Keratinocyte (primary cell): ENCODE data around the gene PANK1. TPM values are rescaled to one million over a fixed set of nuclear protein-coding genes. Genes with fewer than 3 reads are reported as not detected.

ENCODE experiments used
- DNase-seq: peaks from one replicate; pipeline ENCODE4 v3.0.0-alpha.2; 2011; ENCODE audit warnings: low read depth, missing footprints, low spot score
- FAIRE-seq: peaks from 2 replicates; lab custom pipeline; 2011; peaks lifted over from hg19 to GRCh38; lab: Jason Lieb, UNC
- H2AFZ ChIP-seq: 2 replicates; pipeline ENCODE4 v1.6.0; 2012; ENCODE audit warnings: low read length, control low read depth, inconsistent platforms; ENCODE audit not compliant: control insufficient read depth
- H3K27ac ChIP-seq: 2 replicates; pipeline ENCODE4 v1.5.1; 2011; ENCODE audit warnings: low read length; ENCODE audit not compliant: control insufficient read depth, insufficient read depth
- H3K27me3 ChIP-seq: 3 replicates; pipeline ENCODE4 v1.6.0; 2011; ENCODE audit warnings: low read length; ENCODE audit not compliant: control insufficient read depth, insufficient read depth; ENCODE audit errors: extremely low read depth
- H3K36me3 ChIP-seq, 2 experiments: 2 replicates in 1 of 2; 3 replicates in 1 of 2; pipeline ENCODE4 v1.5.1; 2011; ENCODE audit warnings: low read length in 2 of 2, mild to moderate bottlenecking in 1 of 2; ENCODE audit not compliant: control insufficient read depth in 2 of 2, insufficient read depth in 2 of 2; ENCODE audit errors: extremely low read depth in 1 of 2
- H3K4me1 ChIP-seq: 3 replicates; pipeline ENCODE4 v1.5.1; 2011; ENCODE audit warnings: low read length; ENCODE audit not compliant: control insufficient read depth, insufficient read depth; ENCODE audit errors: extremely low read depth
- H3K4me2 ChIP-seq: 3 replicates; pipeline ENCODE4 v1.6.0; 2011; ENCODE audit warnings: low read depth, low read length; ENCODE audit not compliant: control insufficient read depth, insufficient read depth; ENCODE audit errors: extremely low read depth
- H3K4me3 ChIP-seq, 3 experiments: fragments of 200-600 bp in 1 of 3; sonication (generic) in 1 of 3; 2 replicates in 2 of 3; 3 replicates in 1 of 3; pipeline ENCODE4 v1.5.1; 2011 to 2016; ENCODE audit warnings: low read length in 3 of 3, mild to moderate bottlenecking in 3 of 3, control low read depth in 2 of 3, inconsistent platforms in 1 of 3, low read depth in 1 of 3, mixed read lengths in 1 of 3, mixed run types in 1 of 3, moderate library complexity in 1 of 3; ENCODE audit not compliant: control insufficient read depth in 2 of 3, insufficient read depth in 2 of 3; ENCODE audit errors: extremely low read depth in 1 of 3
- H3K79me2 ChIP-seq: 2 replicates; pipeline ENCODE4 v1.6.0; 2012; ENCODE audit warnings: low read length; ENCODE audit not compliant: control insufficient read depth, insufficient read depth
- H3K9ac ChIP-seq: 3 replicates; pipeline ENCODE4 v1.6.0; 2011; ENCODE audit warnings: low read length; ENCODE audit not compliant: control insufficient read depth, insufficient read depth; ENCODE audit errors: extremely low read depth
- H3K9me1 ChIP-seq: 3 replicates; pipeline ENCODE4 v1.6.0; 2011; ENCODE audit warnings: low read length; ENCODE audit not compliant: control insufficient read depth, insufficient read depth; ENCODE audit errors: extremely low read depth
- H3K9me3 ChIP-seq: 2 replicates; pipeline ENCODE4 v1.5.1; 2012; ENCODE audit warnings: low read depth, low read length; ENCODE audit not compliant: control insufficient read depth
- H4K20me1 ChIP-seq: 3 replicates; pipeline ENCODE4 v1.6.0; 2011; ENCODE audit warnings: low read length; ENCODE audit not compliant: control insufficient read depth, insufficient read depth; ENCODE audit errors: extremely low read depth
- CTCF ChIP-seq, 3 experiments: IDR thresholded peaks in 1 of 3; conservative IDR thresholded peaks in 1 of 3; optimal IDR thresholded peaks in 1 of 3; 2 replicates in 2 of 3; 3 replicates in 1 of 3; pipeline versions ENCODE3 to v1.5.1; 2011; ENCODE audit warnings: low read length in 3 of 3, mild to moderate bottlenecking in 3 of 3, moderate library complexity in 2 of 3, control low read depth in 1 of 3, inconsistent platforms in 1 of 3; ENCODE audit not compliant: insufficient read depth in 2 of 3; ENCODE audit errors: extremely low read depth in 1 of 3
- EZH2 ChIP-seq: IDR thresholded peaks from one replicate; pipeline ENCODE4 v1.6.1; 2012; ENCODE audit warnings: inconsistent platforms, mild to moderate bottlenecking, low read length, moderate library complexity
- dilution Hi-C: fragments of 300-500 bp; cut with MboI; formaldehyde crosslinking; loops from one replicate; pipeline ENCODE4 v1.7.0; 2020; ENCODE audit warnings: low sequenced_read_pairs; ENCODE audit not compliant: extremely low pct_ligation_motif_present
- polyA plus RNA-seq, 5 experiments: library from polyadenylated mRNA; depleted of rRNA in 3 of 5; stranded (reverse) in 3 of 5; stranded (forward) in 1 of 5; unstranded in 1 of 5; fragments of >200 nt; gene quantifications; 1 replicate in 1 of 5; 2 replicates in 3 of 5; 3 replicates in 1 of 5; pipeline versions ENCODE4 v1.2.1 to v1.2.3, GENCODE V29; 2011 to 2012; ENCODE audit warnings: missing spikeins in 2 of 5, low read depth in 1 of 5, low replicate concordance in 1 of 5

The PANK1 gene
- polyA plus RNA-seq, 1 donor (not counting 4 experiments of a cell fraction or from before 2014, with no cell fraction given): 9.5 TPM

DNA sequence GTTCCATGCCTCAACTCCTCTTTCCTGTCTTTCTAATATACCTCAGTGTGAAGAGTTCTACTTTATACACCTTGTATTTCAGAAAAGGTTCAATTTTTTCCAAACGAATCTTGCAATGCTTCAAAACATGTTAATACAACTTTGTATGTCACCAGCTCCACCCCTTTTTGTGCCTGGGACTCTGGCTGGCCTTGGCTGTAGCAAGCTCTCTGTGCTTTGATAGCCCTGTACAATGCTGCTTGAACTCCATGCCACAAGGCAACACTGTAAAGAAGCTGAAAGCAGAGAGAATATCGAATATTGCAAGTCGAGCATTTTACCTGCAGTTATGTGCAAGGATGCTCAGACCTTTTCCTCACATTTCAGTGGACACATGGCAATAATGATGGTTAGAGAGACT is 52.5 kb downstream of the PANK1 start:
- Histone ChIP-seq H4K20me1 (no peaks in the 10 kb centered on the region), H3K79me2 (no peaks in the 10 kb centered on the region), H2AFZ (no peak overlapping the region), H3K9ac (no peak overlapping the region), H3K27ac (no peak overlapping the region), H3K9me1 (no peaks in the 10 kb centered on the region), H3K36me3 (peaks cover 7 to 10% of the 10 kb centered on the region in 2 experiments), H3K4me3 (no peak overlapping the region), H3K4me2 (no peak overlapping the region), H3K27me3 (no peaks in the 10 kb centered on the region), H3K4me1 (no peaks in the 10 kb centered on the region), H3K9me3 (no peaks in the 10 kb centered on the region)
- DNase-seq: no peak
- TF ChIP-seq EZH2: no peak
- TF ChIP-seq CTCF (optimal IDR thresholded peaks at IDR 0.05 in 1 of 3, IDR thresholded peaks at IDR 0.05 in 1 of 3, conservative IDR thresholded peaks at IDR 0.05 in 1 of 3; ENCODE audit: extremely low read depth in 1 of 3, insufficient read depth in 2 of 3, low read length in 3 of 3): no peak
- dilution Hi-C loops: no loop called here
- FAIRE-seq: no peak

DNA sequence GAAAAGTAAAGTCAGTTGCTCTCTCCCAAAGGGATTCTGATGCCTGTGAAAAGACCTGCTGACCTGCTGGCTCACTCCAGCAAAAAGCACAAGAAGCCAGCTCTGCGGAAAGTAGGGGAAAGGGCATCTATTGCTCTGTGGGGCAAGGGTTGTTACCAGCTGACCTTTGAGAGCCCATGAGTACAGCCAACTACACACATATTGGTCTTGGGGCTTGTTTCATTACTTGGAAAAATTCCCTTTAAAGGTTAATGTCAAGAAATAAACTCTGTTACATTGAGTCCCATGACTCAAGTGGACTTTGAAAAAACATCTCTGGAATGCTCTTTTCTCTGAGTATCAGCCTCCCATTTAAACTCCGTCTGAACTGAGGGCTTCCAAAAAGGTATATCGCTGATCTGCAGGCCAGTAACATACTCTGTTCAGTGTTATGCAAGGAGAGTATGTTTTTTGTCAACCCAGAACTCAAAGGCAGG is 53.2 kb downstream of the PANK1 start:
- H3K9me3 ChIP-seq: no peaks in the 10 kb centered on the region
- no peak overlapping the region for H3K4me2 ChIP-seq
- H3K9ac ChIP-seq: no peak overlapping the region
- H3K4me1 ChIP-seq: no peaks in the 10 kb centered on the region
- H2AFZ ChIP-seq: no peak overlapping the region
- TF ChIP-seq CTCF (optimal IDR thresholded peaks at IDR 0.05 in 1 of 3, IDR thresholded peaks at IDR 0.05 in 1 of 3, conservative IDR thresholded peaks at IDR 0.05 in 1 of 3; ENCODE audit: extremely low read depth in 1 of 3, insufficient read depth in 2 of 3, low read length in 3 of 3): no peak
- no peak for TF ChIP-seq EZH2
- dilution Hi-C loops: no loop called here
- no peak overlapping the region for H3K4me3 ChIP-seq
- H3K9me1 ChIP-seq: no peaks in the 10 kb centered on the region
- H3K36me3 ChIP-seq: peaks cover 7 to 10% of the 10 kb centered on the region in 2 experiments
- no peaks in the 10 kb centered on the region for H3K79me2 ChIP-seq
- H4K20me1 ChIP-seq: no peaks in the 10 kb centered on the region
- no peak for FAIRE-seq
- H3K27ac ChIP-seq: no peak overlapping the region
- no peak for DNase-seq
- no peaks in the 10 kb centered on the region for H3K27me3 ChIP-seq
